Medulla oblongata (tissue), 1 donor: Measurements from ENCODE around the gene FAH.

Source experiments
- DNase-seq: peaks from one replicate; pipeline ENCODE4 v3.0.0-alpha.2; 2015; ENCODE audit errors: extremely low spot score

The FAH gene

GRCh38 chr15:80199869-80200268 lies 47.1 kb downstream of the FAH start:
- no peak for DNase-seq

- DNase-seq = no peak
These were observed 48.6 kb downstream of the FAH start for GRCh38 chr15:80201256-80202015.

DNA sequence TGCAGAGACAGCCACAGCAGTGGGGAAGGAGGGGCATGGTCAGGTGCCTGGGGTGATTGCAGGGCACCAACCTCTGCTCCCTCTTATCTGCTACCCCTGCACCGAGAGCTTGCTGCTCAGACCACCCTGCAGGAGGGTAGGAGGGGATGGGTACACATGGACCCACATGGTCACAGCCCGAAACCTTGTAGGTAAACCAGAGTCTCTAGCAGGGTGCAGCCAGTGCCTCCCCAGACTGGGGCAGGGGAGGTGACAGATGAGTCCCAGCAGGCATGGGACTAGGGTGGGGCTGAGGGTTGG lies 49.2 kb downstream of the FAH start:
- no peak for DNase-seq

DNA sequence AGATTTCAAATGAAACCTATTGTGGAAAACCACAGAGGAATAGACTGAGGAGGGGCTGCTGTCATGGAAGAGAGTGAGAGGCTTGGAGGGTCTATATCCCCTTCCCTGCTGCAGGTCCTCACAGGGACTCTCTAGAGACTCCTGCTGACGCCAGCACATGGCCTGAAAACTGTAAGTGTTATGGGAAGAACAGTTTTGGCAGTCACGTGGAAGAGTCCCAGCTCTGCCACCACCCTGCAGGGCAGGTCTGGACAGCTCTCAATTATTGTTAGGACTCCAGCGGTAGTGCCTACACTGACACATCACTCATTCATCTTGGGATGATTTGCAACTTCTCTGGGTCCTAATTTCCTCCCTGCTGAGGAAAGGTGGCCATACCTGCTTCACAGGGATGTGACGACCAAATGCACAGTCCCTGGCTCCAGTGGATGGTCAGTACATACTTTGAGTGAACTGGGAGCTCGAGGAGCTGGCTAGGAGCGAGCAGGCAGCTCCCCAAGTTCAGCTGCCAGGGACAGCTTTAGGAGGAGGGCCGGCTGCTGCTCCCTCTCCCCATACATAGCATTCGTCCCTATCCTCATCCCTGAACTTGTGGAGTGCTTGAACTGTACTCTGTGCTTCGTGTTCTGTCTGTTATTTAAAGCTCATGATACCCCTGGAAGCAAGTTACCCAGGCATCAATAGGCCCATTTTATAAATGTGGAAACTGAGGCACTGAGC lies 50.0 kb downstream of the FAH start:
- DNase-seq = no peak

- no peak for DNase-seq
These were observed 50.6 kb downstream of the FAH start for GRCh38 chr15:80203361-80203885.

DNA sequence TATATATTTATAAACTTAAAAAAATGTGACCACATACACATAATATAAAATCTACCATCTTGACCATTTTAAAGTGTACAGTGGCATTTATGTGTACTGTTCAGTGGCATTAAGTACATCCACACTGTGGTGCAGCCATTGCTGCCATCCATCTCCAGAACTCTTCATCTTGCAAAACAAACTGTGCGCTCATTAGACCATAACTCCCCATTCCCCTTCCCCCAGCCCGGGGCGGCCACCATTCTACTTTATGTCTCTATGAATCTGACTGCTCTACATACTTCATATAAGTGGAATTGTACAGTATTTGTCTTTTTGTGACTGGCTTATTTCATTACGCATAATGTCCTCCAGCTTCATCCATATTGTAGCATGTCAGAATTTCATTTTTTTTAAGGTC lies 51.4 kb downstream of the FAH start:
- no peak for DNase-seq

GRCh38 chr15:80207887-80208286 lies 55.1 kb downstream of the FAH start:
- no peak for DNase-seq

- no peak for DNase-seq
These were observed 56.2 kb downstream of the FAH start for GRCh38 chr15:80208758-80209734.

- DNase-seq = no peak
These were observed 58.1 kb downstream of the FAH start for GRCh38 chr15:80210611-80211573.

- no peak for DNase-seq
These were observed 59.2 kb downstream of the FAH start for GRCh38 chr15:80211976-80212375.

DNA sequence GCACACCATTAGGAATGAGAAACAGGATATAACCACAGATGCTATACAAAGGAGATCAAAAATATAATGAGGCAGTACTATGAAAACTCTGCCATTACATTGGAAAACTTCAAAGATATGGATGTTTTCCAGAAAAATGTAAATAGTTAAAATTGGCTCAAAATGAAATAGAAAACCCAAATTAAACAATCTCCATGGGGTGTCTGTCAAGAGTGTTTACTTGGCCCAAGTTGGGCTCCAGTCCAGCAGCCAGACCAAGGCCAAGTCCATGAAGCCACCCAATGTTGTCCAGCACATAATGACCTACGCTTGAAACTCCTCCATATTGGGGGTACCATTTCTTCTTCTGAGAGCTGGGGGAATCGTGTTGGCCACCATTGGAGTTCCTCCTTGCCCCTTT lies 62.1 kb downstream of the FAH start:
- DNase-seq = no peak

DNA sequence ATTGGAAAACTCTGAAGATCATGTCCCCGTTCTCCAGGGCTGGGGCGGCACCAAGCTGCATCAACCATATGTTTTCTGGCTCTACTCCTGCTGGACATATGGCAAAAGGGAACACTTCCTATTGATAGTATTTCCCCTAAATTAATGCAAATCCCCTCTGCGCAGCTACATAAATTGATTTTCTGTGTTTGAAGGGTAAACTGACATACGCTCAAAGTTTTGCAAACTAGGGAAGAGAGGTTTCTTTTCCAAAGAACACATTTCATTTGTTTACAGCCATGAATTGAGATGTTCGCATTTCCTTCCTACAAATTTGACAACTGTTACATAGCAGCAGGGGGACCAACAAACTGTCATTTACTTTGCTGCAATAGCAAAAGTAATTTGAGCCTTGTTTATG lies 63.3 kb downstream of the FAH start:
- DNase-seq = no peak

DNA sequence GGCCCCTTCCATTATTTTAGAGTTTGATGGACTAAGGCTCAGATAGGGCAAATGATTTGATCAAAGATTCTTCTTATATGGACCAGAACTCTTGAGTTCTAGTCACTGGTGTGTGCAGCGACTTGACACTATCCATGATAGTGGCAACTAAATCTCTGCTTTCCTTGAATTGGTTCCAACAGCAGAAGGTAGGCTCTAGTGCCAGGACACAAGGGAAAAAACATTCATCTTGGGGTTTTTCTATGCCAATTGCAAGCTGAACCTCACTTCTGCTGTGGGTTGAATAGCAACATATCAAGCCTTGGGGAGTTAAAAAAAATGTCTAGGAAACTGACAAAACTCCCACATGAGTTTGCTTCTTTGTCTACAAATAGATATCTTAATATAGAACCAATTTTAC lies 64.1 kb downstream of the FAH start:
- DNase-seq = no peak

GRCh38 chr15:80217327-80217900 lies 64.6 kb downstream of the FAH start:
- DNase-seq = no peak

GRCh38 chr15:80219955-80220354 lies 67.2 kb downstream of the FAH start:
- DNase-seq = no peak

- no peak for DNase-seq
These were observed 76.3 kb downstream of the FAH start for GRCh38 chr15:80228959-80229610.

- no peak for DNase-seq
These were observed 78.6 kb downstream of the FAH start for GRCh38 chr15:80231371-80231770.

DNA sequence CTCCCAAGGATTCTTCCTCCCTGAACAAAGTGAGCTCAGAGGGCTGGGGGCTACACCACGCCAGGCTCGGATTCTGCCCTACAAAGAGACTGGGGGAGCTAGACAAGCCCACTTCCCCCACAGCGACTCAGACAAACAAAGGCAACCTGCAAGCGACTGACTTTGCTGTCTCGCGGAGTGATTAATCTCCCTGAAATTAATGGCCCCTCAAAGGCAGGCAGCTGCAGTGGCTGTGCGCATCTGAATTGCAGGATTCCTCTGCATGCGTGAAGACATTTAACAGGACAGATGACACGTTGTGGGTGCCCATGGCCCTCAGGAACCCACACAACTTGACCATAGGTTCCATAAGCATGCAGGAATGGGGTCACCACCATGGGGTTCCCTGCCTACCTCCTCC lies 80.8 kb downstream of the FAH start:
- no peak for DNase-seq

DNA sequence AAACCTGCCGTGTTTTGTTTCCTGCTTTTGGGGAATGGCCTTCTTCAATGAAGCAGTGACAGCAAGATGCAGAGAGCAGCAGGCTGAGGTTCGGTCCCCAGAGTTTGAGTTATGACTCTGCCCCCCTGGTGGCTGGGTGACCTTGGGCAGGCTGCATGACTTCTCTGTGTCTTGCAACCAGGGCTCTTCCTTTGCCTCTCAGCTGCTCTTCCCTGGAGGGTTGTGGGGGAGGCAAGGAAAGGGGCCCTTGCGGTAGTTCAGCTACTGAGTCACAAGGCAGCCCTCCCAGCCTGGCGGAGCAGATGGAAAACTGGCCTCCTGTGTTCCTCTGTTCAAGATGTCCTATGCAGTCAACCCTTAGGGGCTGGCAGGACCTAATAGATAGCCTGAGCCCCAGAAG lies 82.1 kb downstream of the FAH start:
- DNase-seq = no peak
